Neutrophil (primary cell): Measurements from ENCODE around the gene MRPS11.
"Not testable (repeated sequence)": the region's sequence is repeated elsewhere in the genome, so short reads cannot be mapped to it uniquely, and the experiment has no call there.

Experiments
- H3K27ac ChIP-seq: fragments of 200-600 bp; sonication (generic); 2 replicates; pipeline ENCODE4 v1.5.1; 2016; ENCODE audit warnings: mild to moderate bottlenecking, moderate library complexity
- H3K27me3 ChIP-seq: fragments of 200-600 bp; sonication (generic); 2 replicates; pipeline ENCODE4 v1.6.0; 2016; ENCODE audit warnings: mild to moderate bottlenecking
- H3K36me3 ChIP-seq: fragments of 200-600 bp; sonication (generic); 2 replicates; pipeline ENCODE4 v1.5.1; 2017
- H3K4me1 ChIP-seq, 2 experiments: fragments of 200-600 bp in 1 of 2; sonication (generic) in 1 of 2; 1 replicate in 1 of 2; 2 replicates in 1 of 2; pipeline versions ENCODE4 v1.5.1 to v1.6.1; 2013 to 2016; ENCODE audit warnings: low read depth in 1 of 2, low read length in 1 of 2, mild to moderate bottlenecking in 1 of 2, moderate library complexity in 1 of 2; ENCODE audit not compliant: control insufficient read depth in 1 of 2, insufficient read depth in 1 of 2
- H3K4me3 ChIP-seq, 2 experiments: fragments of 200-600 bp in 1 of 2; sonication (generic) in 1 of 2; 1 replicate in 1 of 2; 2 replicates in 1 of 2; pipeline ENCODE4 v1.5.1; 2013 to 2016; ENCODE audit warnings: low read depth in 1 of 2, low read length in 1 of 2, mild to moderate bottlenecking in 1 of 2, moderate library complexity in 1 of 2
- H3K9me3 ChIP-seq: fragments of 200-600 bp; sonication (generic); 2 replicates; pipeline ENCODE4 v1.5.1; 2016
- TF ChIP-seq, protein P1 (sequence below): fragments of 200-600 bp; sonication (generic); IDR thresholded peaks from 2 replicates; pipeline ENCODE4 v1.5.1; 2016; ENCODE audit warnings: antibody characterized with exemption

Gene MRPS11

DNA sequence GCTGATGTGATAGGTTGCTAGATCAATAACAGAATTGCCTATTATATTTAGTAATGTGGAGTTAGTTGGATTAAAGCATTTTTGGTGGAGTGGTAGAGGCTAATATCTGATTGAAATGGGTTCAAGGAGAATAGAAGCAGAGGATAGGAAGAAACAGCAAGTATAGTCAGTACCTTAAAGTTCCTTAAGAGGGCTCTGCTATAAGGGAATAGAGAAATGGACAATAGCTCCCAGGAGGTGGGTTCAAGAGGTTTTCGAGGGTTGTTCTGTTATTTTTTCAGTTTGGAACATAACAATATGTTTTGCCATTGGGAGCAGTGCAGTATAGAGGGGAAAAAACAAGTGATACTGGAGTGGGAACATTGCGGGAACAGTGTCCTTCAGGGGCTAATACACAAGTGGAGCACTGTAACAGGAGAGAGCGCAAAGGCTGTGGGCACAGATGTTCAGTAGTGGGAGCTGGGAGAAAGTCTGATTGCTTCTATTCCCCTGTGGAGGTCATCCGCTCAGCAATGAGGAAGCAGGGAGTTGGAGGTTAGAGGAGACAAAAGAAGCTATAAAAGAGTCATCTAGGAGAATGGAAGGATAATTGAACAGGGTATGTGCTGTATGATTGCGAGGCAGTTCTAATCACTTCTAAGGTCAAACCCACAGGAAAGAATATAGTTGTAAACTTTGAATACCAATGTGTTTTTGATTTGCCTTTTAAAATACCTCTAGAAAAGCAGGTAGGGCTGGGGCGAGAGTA, 3.3 kb downstream of the MRPS11 start:
- Histone ChIP-seq H3K27ac (no peak overlapping the region), H3K9me3 (no peaks in the 10 kb centered on the region), H3K36me3 (peaks cover 34% of the 10 kb centered on the region), H3K27me3 (no peaks in the 10 kb centered on the region), H3K4me1 (peaks cover 17 to 19% of the 10 kb centered on the region in 2 experiments), H3K4me3 (no peak overlapping the region)
- TF ChIP-seq, protein P1, sequence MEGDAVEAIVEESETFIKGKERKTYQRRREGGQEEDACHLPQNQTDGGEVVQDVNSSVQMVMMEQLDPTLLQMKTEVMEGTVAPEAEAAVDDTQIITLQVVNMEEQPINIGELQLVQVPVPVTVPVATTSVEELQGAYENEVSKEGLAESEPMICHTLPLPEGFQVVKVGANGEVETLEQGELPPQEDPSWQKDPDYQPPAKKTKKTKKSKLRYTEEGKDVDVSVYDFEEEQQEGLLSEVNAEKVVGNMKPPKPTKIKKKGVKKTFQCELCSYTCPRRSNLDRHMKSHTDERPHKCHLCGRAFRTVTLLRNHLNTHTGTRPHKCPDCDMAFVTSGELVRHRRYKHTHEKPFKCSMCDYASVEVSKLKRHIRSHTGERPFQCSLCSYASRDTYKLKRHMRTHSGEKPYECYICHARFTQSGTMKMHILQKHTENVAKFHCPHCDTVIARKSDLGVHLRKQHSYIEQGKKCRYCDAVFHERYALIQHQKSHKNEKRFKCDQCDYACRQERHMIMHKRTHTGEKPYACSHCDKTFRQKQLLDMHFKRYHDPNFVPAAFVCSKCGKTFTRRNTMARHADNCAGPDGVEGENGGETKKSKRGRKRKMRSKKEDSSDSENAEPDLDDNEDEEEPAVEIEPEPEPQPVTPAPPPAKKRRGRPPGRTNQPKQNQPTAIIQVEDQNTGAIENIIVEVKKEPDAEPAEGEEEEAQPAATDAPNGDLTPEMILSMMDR = no peak

DNA sequence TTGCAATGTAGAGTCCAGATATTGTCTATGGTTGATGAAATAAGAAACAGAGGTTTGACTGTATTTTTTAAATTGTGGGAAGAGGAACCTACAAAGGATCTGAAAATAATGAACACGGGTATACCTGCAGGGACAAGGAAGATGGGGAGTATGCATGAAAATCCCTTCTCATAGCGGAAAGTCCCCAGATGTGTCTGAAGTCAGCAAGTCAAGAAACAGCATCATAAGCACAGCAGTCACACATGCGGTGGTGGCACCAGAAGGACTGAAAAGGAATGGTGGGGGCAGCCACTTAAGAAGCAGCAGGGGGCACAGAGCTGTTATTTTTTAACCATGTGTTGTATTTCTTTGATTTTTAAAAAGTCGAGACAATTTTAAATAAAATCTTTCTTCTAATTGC, 4.7 kb downstream of the MRPS11 start:
- TF ChIP-seq, protein P1 = no peak
- Histone ChIP-seq H3K4me3 (no peak overlapping the region), H3K9me3 (no peaks in the 10 kb centered on the region), H3K27ac (no peak overlapping the region), H3K27me3 (no peaks in the 10 kb centered on the region), H3K36me3 (peaks cover 47% of the 10 kb centered on the region), H3K4me1 (peaks cover 8% of the 10 kb centered on the region in 2 experiments)

DNA sequence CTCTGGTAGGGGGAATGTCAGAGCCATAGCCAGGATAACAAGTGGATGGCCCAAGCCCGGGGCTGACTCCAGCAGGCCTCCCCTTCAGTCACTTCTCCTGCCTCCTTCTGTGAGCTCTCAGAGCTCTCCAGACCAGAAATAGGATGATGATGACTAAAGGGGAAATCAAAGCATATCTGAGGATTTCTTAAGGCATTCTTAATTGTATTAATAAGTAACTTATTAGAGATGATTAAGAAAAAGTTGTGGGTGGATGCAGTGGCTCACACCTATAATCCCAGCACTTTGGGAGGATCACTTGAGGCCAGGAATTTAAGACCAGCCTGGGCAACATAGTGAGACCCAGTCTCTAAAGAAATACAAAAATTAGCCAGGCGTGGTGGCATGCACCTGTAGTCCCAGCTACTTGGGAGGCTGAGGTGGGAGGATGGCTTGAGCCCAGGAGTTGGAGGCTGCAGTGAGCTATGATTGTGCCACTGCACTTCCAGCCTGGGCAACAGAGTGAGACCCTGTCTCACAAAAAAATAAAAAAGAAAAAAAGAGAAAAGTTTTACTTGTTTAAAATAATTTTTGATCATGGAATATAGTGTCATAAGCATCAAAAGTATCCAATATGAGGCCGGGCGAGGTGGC, 6.3 kb downstream of the MRPS11 start:
- H3K4me3 ChIP-seq, H3K27ac ChIP-seq, H3K9me3 ChIP-seq, H3K27me3 ChIP-seq, H3K4me1 ChIP-seq: not testable (repeated sequence)
- peaks cover 61% of the 10 kb centered on the region for H3K36me3 ChIP-seq

DNA sequence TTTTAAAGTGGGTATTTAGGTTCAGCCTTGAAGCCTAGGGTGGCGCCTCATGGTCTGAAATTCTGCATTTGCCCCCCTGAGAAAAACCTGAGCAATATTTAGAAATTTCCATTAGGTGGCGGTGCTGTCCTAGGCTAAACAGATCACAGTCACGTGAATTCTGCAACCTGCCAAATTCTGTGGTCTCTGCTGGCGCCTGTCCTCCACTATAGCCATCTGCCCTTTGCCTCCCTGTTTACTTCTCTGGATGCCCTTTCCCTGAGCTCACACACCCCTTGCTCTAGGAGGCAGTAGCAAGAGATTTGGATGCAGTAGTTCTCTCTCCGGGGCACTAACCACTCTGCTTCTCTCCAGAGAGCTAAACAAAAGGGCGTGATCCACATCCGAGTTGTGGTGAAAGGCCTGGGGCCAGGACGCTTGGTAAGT, 9.1 kb downstream of the MRPS11 start:
- Histone ChIP-seq H3K9me3 (no peaks in the 10 kb centered on the region), H3K27me3 (no peaks in the 10 kb centered on the region), H3K4me3 (no peak overlapping the region), H3K36me3 (peaks cover 61% of the 10 kb centered on the region), H3K27ac (no peak overlapping the region), H3K4me1 (no peaks in the 10 kb centered on the region)
- TF ChIP-seq, protein P1 = no peak

DNA sequence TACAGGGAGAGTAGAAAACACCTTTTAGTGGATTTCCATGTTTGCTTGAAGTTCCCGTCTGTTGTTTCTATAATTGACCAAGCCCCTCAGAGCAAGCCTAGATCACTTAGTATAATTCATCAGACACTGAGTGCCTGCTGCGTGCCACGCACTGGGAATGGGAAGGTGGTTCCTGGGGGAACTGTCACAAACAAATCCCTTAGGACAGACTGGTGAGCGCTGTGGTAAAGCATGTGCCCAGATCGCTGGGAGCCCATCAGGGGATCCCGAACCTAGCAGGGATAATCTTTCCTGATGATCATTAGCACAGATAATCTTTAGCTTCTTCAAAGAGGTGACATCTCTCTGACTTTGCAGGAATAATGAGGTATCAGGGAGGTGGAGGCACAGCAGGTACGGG, 9.6 kb downstream of the MRPS11 start:
- no peaks in the 10 kb centered on the region for H3K27me3 ChIP-seq
- no peak overlapping the region for H3K4me3 ChIP-seq
- TF ChIP-seq, protein P1 = no peak
- H3K36me3 ChIP-seq = peaks cover 61% of the 10 kb centered on the region
- H3K27ac ChIP-seq = no peak overlapping the region
- H3K9me3 ChIP-seq = no peaks in the 10 kb centered on the region
- no peaks in the 10 kb centered on the region for H3K4me1 ChIP-seq

DNA sequence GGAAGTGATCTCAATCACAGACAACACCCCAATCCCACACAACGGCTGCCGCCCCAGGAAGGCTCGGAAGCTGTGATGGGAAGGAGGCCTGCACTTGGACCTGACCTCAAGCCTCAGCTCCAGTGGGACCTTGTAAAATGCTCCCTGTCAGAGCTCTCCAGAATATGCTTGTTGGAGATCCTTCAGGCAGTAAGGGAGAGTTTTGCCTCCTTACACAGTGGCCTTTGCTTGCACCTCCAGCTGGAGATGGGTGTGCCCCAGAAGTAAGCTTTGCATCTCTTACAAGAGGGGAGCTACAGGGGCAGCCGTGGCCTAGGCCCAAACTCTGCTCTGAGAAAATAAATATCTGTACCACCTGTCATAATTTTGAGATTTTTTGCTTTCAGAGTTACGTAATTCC, 10.4 kb downstream of the MRPS11 start:
- no peaks in the 10 kb centered on the region for H3K27me3 ChIP-seq
- no peak overlapping the region for H3K27ac ChIP-seq
- TF ChIP-seq, protein P1 = no peak

More for the DNA sequence above, 10.4 kb downstream of the MRPS11 start:
- peaks cover 55% of the 10 kb centered on the region for H3K36me3 ChIP-seq
- no peaks in the 10 kb centered on the region for H3K4me1 ChIP-seq
- no peak overlapping the region for H3K4me3 ChIP-seq
- no peaks in the 10 kb centered on the region for H3K9me3 ChIP-seq
